IPS DF 4.7 (cell line): ENCODE data around the gene CADM4.
"Not testable (repeated sequence)": the region's sequence is repeated elsewhere in the genome, so short reads cannot be mapped to it uniquely, and the experiment has no call there.

Experiments used
- DNase-seq: peaks from one replicate; pipeline ENCODE4 v3.0.0-alpha.2; 2013; ENCODE audit warnings: low spot score; ENCODE audit errors: extremely low read depth

CADM4 gene

DNA sequence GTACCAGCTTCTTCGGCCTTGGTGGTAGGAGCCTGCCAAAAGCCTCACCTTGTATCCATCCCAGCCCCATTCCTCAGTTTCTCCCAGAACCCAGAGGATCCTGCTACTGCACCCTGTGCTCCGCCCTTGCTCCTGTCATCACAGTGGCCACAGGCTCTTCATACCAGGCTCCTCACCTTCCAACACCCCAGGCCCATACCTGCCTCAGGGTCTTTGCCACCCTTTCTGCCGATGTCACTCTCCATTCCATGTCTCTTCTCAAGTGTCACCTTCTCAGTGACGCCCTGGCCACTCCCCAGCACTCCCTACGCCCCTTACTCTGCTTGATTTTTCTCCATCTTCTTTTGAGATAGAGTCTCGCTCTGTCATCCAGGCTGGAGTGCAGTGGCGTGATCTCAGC, 29.8 kb downstream of the CADM4 start:
- DNase-seq: no peak

DNA sequence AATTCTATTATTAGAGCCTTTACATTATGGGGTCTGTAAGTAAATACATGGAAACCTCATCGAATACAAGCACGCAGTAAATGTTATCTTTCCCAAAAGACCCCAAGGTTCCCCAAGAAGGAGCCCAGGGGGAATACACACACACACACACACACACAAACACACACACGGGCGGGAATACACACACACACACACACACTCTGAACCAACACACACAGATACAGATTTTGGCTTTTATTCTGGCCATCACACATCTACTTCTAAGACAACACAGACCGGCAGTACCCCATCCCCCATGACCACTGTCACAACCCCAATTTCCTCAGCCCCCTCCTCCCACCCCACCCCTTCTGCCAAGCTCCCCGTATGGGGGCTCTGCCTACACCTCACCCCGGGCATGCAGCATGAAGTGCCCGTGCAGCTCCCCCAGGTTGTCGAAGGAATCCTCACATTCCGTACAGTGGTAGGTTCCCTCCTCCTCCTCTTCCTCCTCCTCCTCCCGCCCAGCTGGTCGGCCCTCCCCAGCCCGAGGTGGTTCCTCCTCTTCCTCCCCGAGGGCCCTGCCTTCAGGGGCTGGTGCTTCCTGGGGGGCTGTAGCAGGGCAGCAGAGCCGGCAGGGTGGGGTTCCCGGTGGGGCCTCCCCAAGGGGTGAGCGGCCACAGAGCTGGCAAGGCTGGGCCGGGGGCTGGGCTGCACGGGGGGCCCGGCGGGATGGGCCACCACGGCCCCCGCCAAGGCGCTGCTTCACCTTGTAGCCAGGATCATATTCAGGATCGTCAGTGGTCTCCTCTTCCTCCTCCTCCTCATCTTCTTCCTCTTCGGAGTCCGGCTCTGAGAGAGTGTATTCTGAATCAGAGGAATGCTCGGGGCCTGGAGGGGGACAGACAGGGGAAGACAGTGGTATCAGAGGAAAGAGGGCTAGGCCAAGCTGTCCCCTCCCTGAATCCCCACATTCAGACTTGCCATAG, 32.1 kb downstream of the CADM4 start:
- no peak for DNase-seq

- no peak for DNase-seq
Observed at GRCh38 chr19:43606569-43607229, 33.0 kb downstream of the CADM4 start.

DNA sequence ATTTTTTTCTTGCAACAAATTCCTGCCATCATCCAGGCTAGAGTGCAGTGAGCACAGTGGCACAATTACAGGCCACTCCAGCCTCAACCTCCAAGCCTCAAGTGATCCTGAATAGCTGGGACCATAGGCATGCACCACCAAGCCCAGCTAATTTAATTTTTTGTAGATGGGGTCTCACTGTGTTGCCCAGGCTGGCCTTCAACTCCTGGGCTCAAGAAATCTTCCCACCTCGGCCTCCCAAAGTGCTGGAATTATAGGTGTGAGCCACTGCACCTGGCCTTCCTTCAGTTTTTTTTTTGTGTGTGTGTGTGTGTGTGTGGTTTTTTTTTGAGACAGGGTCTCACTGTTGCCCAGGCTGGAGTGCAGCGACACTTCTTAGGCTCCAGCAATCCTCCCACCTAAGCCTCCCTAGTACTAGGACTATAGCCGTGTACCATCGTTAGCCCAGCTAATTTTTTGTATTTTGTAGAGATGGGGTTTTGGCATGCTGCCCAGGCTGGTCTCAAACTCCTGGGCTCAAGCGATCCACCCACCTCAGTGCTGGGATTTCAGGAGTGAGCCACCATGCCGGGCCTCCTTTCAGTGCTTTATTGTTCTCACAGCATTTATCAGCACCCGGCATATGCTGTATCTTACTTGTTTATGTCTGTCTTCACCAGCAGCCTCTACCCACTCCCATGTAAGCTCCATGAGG, 33.6 kb downstream of the CADM4 start:
- DNase-seq: no peak

GRCh38 chr19:43600326-43600725, 39.3 kb downstream of the CADM4 start:
- DNase-seq: not testable (repeated sequence)

DNA sequence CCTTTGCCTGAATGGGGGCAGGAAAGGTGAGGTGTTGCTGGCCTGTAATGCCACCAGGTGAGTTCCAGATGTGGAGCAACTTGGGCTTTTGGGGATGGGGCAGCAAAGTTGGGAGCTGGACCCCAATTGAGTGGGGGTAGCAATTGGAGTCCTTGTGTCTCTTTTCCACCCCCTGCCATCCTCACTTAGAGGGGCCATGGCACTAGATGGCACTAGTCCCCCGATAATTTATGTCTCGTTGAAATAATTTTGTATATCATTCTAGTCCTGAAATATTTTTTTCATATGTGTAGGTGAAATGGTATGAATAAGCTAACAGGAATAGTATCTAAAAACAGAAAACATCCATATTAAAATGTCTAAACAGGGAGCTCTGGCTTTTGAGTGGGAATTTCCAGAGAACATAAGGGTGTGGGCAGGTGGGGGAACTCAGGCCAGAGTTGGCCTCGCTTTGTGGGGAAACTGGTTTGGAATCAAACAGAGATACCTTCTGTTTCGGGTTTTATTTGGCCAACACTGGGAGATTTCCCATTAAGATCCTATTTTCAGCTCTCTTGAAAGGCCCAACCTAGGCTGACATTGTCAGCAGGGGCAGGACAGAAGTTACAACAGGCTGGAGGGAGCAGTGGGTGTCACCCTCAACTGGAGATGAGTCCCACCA, 39.9 kb downstream of the CADM4 start:
- DNase-seq: no peak

DNA sequence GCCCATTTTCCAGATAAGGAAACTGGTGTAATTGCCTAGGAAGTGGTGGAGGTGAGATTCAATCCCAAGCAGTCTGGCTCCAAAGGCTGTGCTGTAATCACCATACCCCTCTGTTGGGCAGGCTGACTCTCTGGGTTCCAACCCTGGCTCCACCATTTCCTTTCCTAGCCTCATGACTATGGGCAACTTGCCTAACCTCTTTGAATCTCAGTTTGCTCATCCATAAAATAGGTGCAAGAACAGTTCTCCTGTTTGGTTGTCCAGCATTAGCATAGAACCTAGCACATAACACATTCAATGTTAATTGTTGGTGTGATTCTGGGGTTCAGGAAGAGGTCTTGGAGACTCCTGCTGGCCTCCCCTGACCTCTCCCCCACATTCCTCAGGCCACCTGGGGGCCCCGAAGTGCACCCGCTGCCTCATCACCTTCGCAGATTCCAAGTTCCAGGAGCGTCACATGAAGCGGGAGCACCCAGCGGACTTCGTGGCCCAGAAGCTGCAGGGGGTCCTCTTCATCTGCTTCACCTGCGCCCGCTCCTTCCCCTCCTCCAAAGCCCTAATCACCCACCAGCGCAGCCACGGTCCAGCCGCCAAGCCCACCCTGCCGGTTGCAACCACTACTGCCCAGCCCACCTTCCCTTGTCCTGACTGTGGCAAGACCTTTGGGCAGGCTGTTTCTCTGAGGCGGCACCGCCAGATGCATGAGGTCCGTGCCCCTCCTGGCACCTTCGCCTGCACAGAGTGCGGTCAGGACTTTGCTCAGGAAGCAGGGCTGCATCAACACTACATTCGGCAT, 41.0 kb downstream of the CADM4 start:
- no peak for DNase-seq

DNA sequence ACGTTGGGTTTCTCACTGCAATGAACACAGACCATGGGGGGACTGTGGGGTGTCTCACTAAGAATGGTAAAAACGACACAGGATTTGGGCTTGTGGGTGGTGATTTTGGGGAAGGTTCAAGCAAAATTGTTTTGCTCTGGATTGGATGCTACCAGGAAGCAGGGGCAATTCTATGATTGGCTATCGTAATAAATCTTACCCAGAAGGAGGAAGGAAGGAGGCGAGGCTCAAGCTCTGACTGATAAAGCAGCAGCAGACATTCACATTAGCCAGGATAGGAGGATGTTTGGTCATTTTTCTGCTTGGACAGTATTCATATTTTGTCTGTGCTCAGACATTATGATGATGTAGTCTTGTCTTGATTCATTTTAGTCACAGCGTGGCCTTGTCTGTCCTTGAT, 41.8 kb downstream of the CADM4 start:
- no peak for DNase-seq

GRCh38 chr19:43596842-43597461, 42.7 kb downstream of the CADM4 start:
- no peak for DNase-seq

DNA sequence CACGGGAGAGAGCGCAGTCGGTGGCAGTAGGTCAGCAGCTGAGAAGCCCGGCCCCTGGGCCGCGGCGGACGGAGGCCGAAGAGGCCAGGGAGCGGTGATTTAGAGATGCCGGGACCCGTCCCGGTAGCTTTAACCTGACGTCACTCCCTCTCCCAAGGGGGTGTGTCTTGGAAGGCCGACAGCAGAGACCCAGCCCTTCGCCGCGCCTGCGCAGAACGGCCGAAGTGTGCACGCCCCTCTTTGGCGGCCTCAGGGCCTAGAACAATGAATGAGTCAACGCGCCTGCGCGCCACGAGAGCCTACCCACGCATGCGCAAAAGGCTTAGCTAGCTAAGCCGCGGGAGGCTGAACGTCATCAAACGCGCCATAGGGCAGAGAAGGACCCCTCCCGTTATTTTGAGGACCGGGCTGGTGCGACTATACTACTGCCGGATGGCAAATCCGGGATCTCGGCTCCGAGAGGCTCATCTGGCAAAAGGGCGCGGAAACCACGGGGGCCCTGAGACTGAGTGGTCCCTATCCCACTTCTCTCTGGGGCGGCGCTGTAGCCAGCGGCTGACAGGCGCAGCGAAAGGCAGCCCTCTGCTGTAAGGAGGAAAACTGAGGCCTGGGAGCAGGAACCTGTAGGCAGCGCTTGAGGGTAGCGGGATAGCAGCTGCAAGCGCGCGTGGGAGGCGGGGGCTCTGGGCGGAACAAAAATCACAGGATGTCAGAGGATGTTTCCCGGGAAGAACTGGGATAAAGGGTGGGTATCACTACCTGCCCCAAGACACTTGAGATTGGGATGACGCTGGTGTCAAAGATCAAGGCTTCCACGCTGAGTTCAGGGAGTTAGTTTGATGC, 43.4 kb downstream of the CADM4 start, which contains the start of the genes IRGQ and ZNF576:
Gene IRGQ, minus strand, starts transcription at position 136 of the 843 bp plus-strand sequence. CDS start 796 bp downstream, outside the sequence.
Gene ZNF576, plus strand, starts transcription at position 597 of the 843 bp plus-strand sequence. CDS start 514 bp downstream, outside the sequence.
- peak; percentile 99 for DNase-seq

GRCh38 chr19:43595605-43595998, 44.0 kb downstream of the CADM4 start:
- no peak for DNase-seq

DNA sequence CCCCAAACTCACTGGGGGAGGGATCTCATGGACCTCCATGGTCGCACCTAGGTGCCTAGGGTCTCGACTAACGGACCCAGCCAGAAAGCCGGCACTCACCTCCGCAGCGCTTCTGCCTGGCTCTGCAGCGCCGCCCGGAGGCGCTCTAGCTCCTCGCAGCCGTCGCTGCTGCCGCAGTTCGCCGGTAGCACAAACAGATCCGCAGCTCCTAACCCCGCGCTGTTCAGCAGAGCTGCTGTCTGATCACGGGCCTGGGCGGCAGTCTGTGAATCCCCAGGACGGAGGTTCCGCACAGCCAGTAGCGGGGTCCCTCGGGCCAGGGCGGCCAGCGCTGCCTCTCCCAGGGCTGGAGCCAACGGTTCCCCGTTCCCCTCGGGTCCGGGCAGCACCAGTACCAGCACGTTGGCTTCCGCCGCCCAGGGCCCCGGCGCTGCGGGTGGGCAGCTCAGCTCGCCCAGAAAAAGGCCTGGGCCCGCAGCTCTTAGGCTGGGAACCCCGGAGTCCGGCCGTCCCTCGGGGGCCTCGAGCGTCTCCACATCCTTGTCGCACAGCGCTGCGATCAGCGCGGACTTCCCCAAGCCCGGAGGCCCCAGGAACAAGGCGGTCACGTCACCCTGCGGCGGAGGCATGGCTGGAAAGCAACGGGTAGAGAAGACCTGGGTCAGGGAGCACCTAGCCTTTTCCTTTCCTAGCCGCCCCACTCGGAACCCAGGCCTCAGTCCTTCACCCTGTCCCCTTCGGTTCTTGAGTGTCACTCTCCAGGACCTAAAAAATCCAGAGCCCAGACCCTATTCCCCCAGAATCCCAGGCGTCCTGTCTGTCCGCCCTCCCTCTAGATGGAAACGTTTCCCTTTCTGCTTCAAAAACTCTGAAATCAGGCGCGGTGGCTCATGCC, 44.7 kb downstream of the CADM4 start:
- DNase-seq: peak; percentile 22

DNA sequence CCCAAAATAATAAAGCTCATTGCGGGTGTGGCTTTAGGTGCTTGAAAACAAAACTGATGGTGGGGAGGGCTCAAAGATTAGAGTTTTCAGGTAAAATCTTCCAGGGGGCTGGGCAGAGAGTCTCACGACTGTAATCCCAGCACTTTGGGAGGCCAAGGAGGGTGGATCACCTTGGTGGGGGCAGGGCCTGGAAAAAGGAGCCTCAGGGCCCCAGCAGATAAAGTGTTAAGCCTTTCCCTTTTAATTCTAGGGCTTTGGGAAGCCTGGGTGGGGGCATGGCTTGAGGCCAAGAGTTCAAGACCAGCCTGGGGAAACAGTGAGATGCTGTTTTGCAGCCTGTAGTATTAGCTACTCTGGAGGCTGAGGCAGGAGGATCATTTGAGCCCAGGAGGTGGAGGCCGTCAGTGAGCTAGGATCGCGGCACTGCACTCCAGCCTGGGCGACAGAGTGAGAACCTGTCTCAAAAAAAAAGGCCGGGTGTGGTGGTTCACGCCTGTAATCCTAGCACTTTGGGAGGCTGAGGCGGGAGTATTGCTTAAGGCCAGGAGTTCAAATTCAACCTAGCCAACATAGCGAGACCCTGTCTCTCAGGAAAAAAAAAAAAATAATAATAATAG, 45.5 kb downstream of the CADM4 start:
- no peak for DNase-seq

- DNase-seq: no peak
Observed at GRCh38 chr19:43592800-43593350, 46.8 kb downstream of the CADM4 start.

DNA sequence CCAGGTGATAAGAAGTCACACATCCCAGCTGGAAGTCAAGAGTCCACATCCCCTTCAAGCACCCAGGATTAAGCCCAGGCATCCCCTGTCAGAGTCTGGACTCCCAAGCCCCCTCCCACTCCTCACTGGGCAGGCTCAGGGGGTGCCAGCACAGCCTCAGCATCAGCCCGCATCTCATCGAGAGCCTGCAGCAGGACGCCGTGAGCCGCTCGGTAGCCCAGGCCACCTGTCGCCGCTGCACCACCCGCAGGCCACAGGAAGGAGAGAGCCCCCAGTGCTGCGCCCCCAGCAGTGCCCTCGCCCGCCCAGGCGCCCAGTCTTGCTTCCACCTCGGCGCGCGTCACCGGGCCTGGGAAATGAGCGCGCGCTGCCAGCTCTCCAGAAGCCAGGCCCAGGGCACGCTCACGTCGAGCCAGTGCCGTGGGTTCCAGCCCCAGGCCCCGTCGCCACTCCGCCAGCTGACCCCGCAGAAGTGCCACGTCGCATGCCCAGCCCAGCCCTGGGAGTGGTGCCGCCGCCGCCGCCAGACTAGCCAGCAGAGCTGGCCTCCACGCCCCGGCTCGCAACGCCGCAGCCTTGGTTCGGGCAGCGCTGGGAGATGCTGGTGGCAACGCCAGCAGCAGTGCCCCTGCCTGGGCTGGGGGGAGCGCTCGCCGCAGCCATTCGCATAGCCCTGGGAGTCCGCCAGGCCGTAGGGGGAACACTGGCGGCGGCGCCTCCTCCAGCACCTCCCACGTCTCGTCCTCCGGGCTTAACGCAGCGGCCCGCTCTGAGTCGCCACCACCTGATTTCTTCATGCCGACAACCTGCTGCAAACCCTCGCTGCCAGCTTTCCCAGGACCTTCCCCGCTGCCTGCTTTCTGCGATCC, 47.5 kb downstream of the CADM4 start:
- DNase-seq: no peak

- DNase-seq: no peak
Observed at GRCh38 chr19:43589678-43590077, 50.0 kb downstream of the CADM4 start.
